HEK293 (cell line): Measurements from ENCODE around the gene CENPB.

Experiments used
- CTCF ChIA-PET: fragments of 350-600 bp; formaldehyde crosslinking; extraction: SDS; loops from one replicate; lab custom pipeline; 2021; ENCODE audit warnings: antibody characterized with exemption; lab: Yijun Ruan, JAX
- POLR2A ChIA-PET: fragments of 300-600 bp; formaldehyde crosslinking; extraction: SDS; loops from one replicate; lab custom pipeline; 2020; ENCODE audit warnings: antibody characterized with exemption, inconsistent platforms; lab: Yijun Ruan, JAX
- H3K27ac ChIP-seq: fragments of 200-500 bp; sonication (Bioruptor generic); 2 replicates; pipeline ENCODE4 v1.5.1; 2014; ENCODE audit warnings: low read depth, low read length, control low read depth, inconsistent platforms; ENCODE audit errors: extremely low read depth
- H3K36me3 ChIP-seq, 2 experiments: fragments of 200-500 bp in 1 of 2; sonication (Bioruptor generic) in 1 of 2; 1 replicate in 1 of 2; 2 replicates in 1 of 2; pipeline ENCODE4 v1.5.1; 2014 to 2017; ENCODE audit warnings: inconsistent platforms in 2 of 2, low read length in 2 of 2; ENCODE audit not compliant: control insufficient read depth in 2 of 2, insufficient read depth in 1 of 2
- H3K4me1 ChIP-seq: fragments of 200-500 bp; sonication (Bioruptor generic); 2 replicates; pipeline ENCODE4 v1.5.1; 2014; ENCODE audit warnings: mild to moderate bottlenecking, low read length, inconsistent platforms; ENCODE audit not compliant: control insufficient read depth, insufficient read depth
- H3K4me3 ChIP-seq: 2 replicates; pipeline ENCODE4 v1.5.1; 2011; ENCODE audit warnings: low read depth, mild to moderate bottlenecking, control low read depth, low read length, moderate library complexity
- H3K9me3 ChIP-seq: fragments of 200-500 bp; sonication (Bioruptor generic); 2 replicates; pipeline ENCODE4 v1.5.1; 2014; ENCODE audit warnings: low read depth, low read length, inconsistent platforms; ENCODE audit not compliant: control insufficient read depth, insufficient read depth
- GFI1B ChIP-seq: fragments of 450-650 bp; formaldehyde crosslinking; IDR thresholded peaks from 2 replicates; pipeline ENCODE4 v1.5.1; 2016; ENCODE audit warnings: missing biosample characterization, missing genetic modification characterization
- GLI4 ChIP-seq: fragments of 450-650 bp; formaldehyde crosslinking; IDR thresholded peaks from 2 replicates; pipeline ENCODE4 v1.5.1; 2016; ENCODE audit warnings: missing biosample characterization, missing genetic modification characterization
- RBAK ChIP-seq: fragments of 450-650 bp; formaldehyde crosslinking; IDR thresholded peaks from 2 replicates; pipeline ENCODE4 v1.5.1; 2016; ENCODE audit warnings: missing biosample characterization, missing genetic modification characterization
- REST ChIP-seq: fragments of 450-650 bp; formaldehyde crosslinking; IDR thresholded peaks from 2 replicates; pipeline ENCODE4 v1.5.1; 2016; ENCODE audit warnings: missing biosample characterization, missing genetic modification characterization
- SCRT1 ChIP-seq: fragments of 450-650 bp; formaldehyde crosslinking; IDR thresholded peaks from 2 replicates; pipeline ENCODE4 v1.5.1; 2016; ENCODE audit warnings: missing biosample characterization, missing genetic modification characterization, borderline replicate concordance
- SCRT2 ChIP-seq: fragments of 450-650 bp; formaldehyde crosslinking; IDR thresholded peaks from 2 replicates; pipeline ENCODE4 v1.5.1; 2016; ENCODE audit warnings: missing biosample characterization, missing genetic modification characterization
- ZBTB1 ChIP-seq: fragments of 450-650 bp; formaldehyde crosslinking; IDR thresholded peaks from 2 replicates; pipeline ENCODE4 v1.5.1; 2016; ENCODE audit warnings: missing biosample characterization, missing genetic modification characterization
- ZBTB48 ChIP-seq: fragments of 450-650 bp; formaldehyde crosslinking; IDR thresholded peaks from 2 replicates; pipeline ENCODE4 v1.5.1; 2016; ENCODE audit warnings: missing biosample characterization, missing genetic modification characterization
- ZBTB8A ChIP-seq: fragments of 450-650 bp; formaldehyde crosslinking; IDR thresholded peaks from 2 replicates; pipeline ENCODE4 v1.5.1; 2016; ENCODE audit warnings: missing biosample characterization, missing genetic modification characterization
- ZNF140 ChIP-seq: fragments of 450-650 bp; formaldehyde crosslinking; IDR thresholded peaks from 2 replicates; pipeline ENCODE4 v1.5.1; 2016; ENCODE audit warnings: missing biosample characterization, missing genetic modification characterization
- ZNF184 ChIP-seq: fragments of 450-650 bp; IDR thresholded peaks from 2 replicates; pipeline ENCODE4 v1.5.1; 2018; ENCODE audit warnings: missing biosample characterization, mild to moderate bottlenecking, missing genetic modification characterization
- ZNF214 ChIP-seq: fragments of 450-650 bp; formaldehyde crosslinking; IDR thresholded peaks from 2 replicates; pipeline ENCODE4 v1.5.1; 2017; ENCODE audit warnings: missing biosample characterization, mild to moderate bottlenecking, missing genetic modification characterization, borderline replicate concordance
- ZNF223 ChIP-seq: fragments of 450-650 bp; formaldehyde crosslinking; IDR thresholded peaks from 2 replicates; pipeline ENCODE4 v1.5.1; 2016; ENCODE audit warnings: missing biosample characterization, missing genetic modification characterization
- ZNF266 ChIP-seq: fragments of 450-650 bp; formaldehyde crosslinking; IDR thresholded peaks from 2 replicates; pipeline ENCODE4 v1.5.1; 2016; ENCODE audit warnings: missing biosample characterization, missing genetic modification characterization, low read depth
- ZNF394 ChIP-seq: fragments of 450-650 bp; formaldehyde crosslinking; IDR thresholded peaks from 2 replicates; pipeline ENCODE4 v1.5.1; 2016; ENCODE audit warnings: missing biosample characterization, missing genetic modification characterization, mild to moderate bottlenecking, moderate library complexity, borderline replicate concordance
- ZNF433 ChIP-seq: fragments of 450-650 bp; formaldehyde crosslinking; IDR thresholded peaks from 2 replicates; pipeline ENCODE4 v1.5.1; 2016; ENCODE audit warnings: missing biosample characterization, missing genetic modification characterization, low read depth
- ZNF555 ChIP-seq: fragments of 450-650 bp; formaldehyde crosslinking; conservative IDR thresholded peaks from 2 replicates; pipeline ENCODE4 v1.5.1; 2017; ENCODE audit warnings: missing biosample characterization, mild to moderate bottlenecking, missing genetic modification characterization, inconsistent platforms
- ZNF623 ChIP-seq: fragments of 450-650 bp; formaldehyde crosslinking; IDR thresholded peaks from 2 replicates; pipeline ENCODE4 v1.5.1; 2016; ENCODE audit warnings: missing biosample characterization, missing genetic modification characterization
- ZNF629 ChIP-seq: fragments of 450-650 bp; formaldehyde crosslinking; IDR thresholded peaks from 2 replicates; pipeline ENCODE4 v1.5.1; 2017; ENCODE audit warnings: missing biosample characterization, missing genetic modification characterization
- ZNF747 ChIP-seq: fragments of 450-650 bp; formaldehyde crosslinking; IDR thresholded peaks from 2 replicates; pipeline ENCODE4 v1.5.1; 2016; ENCODE audit warnings: missing biosample characterization, missing genetic modification characterization
- ZNF785 ChIP-seq: fragments of 450-650 bp; formaldehyde crosslinking; IDR thresholded peaks from 2 replicates; pipeline ENCODE4 v1.5.1; 2016; ENCODE audit warnings: missing biosample characterization, missing genetic modification characterization
- TF ChIP-seq, protein P1 (sequence below): fragments of 450-650 bp; formaldehyde crosslinking; IDR thresholded peaks from 2 replicates; pipeline ENCODE4 v1.5.1; 2016; ENCODE audit warnings: missing biosample characterization, missing genetic modification characterization
- TF ChIP-seq, protein P2 (sequence below): fragments of 450-650 bp; formaldehyde crosslinking; IDR thresholded peaks from 2 replicates; pipeline ENCODE4 v1.5.1; 2016; ENCODE audit warnings: missing biosample characterization, missing genetic modification characterization
- TF ChIP-seq, protein P3 (sequence below): fragments of 450-650 bp; formaldehyde crosslinking; IDR thresholded peaks from 2 replicates; pipeline ENCODE4 v1.5.1; 2017; ENCODE audit warnings: missing biosample characterization, missing genetic modification characterization

Gene CENPB

DNA sequence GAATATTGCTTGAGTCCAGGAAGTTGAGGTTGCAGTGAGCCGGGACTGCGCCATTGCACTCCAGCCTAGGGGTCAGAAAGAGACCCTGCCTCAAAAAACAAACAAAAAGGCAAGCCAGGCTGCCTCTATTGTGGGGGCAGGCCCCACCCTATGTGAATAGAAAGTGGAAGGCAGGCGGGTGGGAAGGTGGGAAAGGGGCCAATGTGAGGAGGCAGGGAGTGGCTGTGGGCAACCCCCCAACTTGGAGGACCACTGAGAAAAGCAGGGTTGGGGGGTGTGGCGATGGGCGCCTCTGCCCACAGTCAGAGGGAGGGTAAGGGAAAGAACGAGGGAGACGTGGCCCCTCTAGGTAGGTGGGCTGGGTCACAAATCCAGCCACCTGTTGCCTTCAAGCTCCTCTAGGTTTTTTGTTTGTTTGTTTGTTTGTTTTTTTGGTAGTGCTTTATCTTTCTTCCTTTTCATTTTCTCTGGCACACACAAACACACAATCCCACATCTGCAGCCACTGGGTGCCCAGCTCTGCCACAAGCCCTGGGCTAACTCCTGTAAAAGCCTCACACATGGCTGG is 28.5 kb upstream of the CENPB start:
- Histone ChIP-seq H3K4me1 (peaks cover 17% of the 10 kb centered on the region), H3K36me3 (no peaks in the 10 kb centered on the region), H3K9me3 (no peaks in the 10 kb centered on the region), H3K4me3 (no peak overlapping the region)
- ChIA-PET POLR2A (interaction anchor here (0.9 to 4.2 kb wide), 2 partner anchors 10 to 19 kb away, joined by 3 to 26 read pairs; partner anchors contain the start of gene CDC25B), CTCF (interaction anchor here (0.5 to 1.9 kb wide), 6 partner anchors 9 to 71 kb away, joined by 3 to 10 read pairs (median 3); no protein-coding TSS in a partner anchor)
- TF ChIP-seq, protein P1, sequence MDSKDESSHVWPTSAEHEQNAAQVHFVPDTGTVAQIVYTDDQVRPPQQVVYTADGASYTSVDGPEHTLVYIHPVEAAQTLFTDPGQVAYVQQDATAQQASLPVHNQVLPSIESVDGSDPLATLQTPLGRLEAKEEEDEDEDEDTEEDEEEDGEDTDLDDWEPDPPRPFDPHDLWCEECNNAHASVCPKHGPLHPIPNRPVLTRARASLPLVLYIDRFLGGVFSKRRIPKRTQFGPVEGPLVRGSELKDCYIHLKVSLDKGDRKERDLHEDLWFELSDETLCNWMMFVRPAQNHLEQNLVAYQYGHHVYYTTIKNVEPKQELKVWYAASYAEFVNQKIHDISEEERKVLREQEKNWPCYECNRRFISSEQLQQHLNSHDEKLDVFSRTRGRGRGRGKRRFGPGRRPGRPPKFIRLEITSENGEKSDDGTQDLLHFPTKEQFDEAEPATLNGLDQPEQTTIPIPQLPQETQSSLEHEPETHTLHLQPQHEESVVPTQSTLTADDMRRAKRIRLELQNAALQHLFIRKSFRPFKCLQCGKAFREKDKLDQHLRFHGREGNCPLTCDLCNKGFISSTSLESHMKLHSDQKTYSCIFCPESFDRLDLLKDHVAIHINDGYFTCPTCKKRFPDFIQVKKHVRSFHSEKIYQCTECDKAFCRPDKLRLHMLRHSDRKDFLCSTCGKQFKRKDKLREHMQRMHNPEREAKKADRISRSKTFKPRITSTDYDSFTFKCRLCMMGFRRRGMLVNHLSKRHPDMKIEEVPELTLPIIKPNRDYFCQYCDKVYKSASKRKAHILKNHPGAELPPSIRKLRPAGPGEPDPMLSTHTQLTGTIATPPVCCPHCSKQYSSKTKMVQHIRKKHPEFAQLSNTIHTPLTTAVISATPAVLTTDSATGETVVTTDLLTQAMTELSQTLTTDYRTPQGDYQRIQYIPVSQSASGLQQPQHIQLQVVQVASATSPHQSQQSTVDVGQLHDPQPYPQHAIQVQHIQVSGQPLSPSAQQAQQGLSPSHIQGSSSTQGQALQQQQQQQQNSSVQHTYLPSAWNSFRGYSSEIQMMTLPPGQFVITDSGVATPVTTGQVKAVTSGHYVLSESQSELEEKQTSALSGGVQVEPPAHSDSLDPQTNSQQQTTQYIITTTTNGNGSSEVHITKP (tag by site-specific recombination), result peak; percentile 72
- TF ChIP-seq ZNF433 (tag by site-specific recombination) (no peak), SCRT2 (tag by site-specific recombination) (peak; percentile 90), SCRT1 (tag by site-specific recombination) (peak; percentile 60; the same call in 1 of the 2 replicates)
- TF ChIP-seq, all 188 proteins: peak for 3
- H3K27ac ChIP-seq, result no peak overlapping the region

- Histone ChIP-seq H3K4me1 (peaks cover 17% of the 10 kb centered on the region), H3K4me3 (no peak overlapping the region), H3K27ac (no peak overlapping the region), H3K36me3 (no peaks in the 10 kb centered on the region), H3K9me3 (no peaks in the 10 kb centered on the region)
- CTCF ChIA-PET, result interaction anchor here (0.6 to 2.6 kb wide), 10 partner anchors 10 to 257 kb away, joined by 3 to 6 read pairs (median 3); partner anchors contain the start of genes ADISSP and CDC25B
- POLR2A ChIA-PET, result interaction anchor here (0.5 to 4.2 kb wide), 9 partner anchors 9 to 359 kb away, joined by 3 to 26 read pairs (median 4); partner anchors contain the start of genes CDC25B and CENPB
- TF ChIP-seq ZBTB1 (tag by site-specific recombination), result no peak
- peak; percentile 94 for TF ChIP-seq ZNF266
- peak; percentile 84 for TF ChIP-seq ZBTB8A (tag by site-specific recombination)
- 0 out of 2 replicates have a peak, but pooled peaks have one; percentile 62 for TF ChIP-seq ZNF223
- no peak for TF ChIP-seq GLI4
- TF ChIP-seq ZNF623 (tag by site-specific recombination), result peak; percentile 87
- TF ChIP-seq ZBTB48 (tag by site-specific recombination), result no peak
- TF ChIP-seq ZNF140 (tag by site-specific recombination), result peak; percentile 80
- TF ChIP-seq, protein P2, sequence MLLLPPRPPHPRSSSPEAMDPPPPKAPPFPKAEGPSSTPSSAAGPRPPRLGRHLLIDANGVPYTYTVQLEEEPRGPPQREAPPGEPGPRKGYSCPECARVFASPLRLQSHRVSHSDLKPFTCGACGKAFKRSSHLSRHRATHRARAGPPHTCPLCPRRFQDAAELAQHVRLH (tag by site-specific recombination), result 0 out of 2 replicates have a peak, but pooled peaks have one; percentile 41
- TF ChIP-seq ZNF394 (tag by site-specific recombination), result peak; percentile 98
- TF ChIP-seq ZNF555 (tag by site-specific recombination), result peak; percentile 96
- no peak for TF ChIP-seq ZNF785
- no peak for TF ChIP-seq ZNF214 (tag by site-specific recombination)
- peak; percentile 71; the same call in 1 of the 2 replicates for TF ChIP-seq REST (tag by site-specific recombination)
- no peak for TF ChIP-seq ZNF184
- no peak for TF ChIP-seq ZNF747 (tag by site-specific recombination)
- peak; percentile 61; the same call in 1 of the 2 replicates for TF ChIP-seq GFI1B (tag by site-specific recombination)
- TF ChIP-seq, protein P3, sequence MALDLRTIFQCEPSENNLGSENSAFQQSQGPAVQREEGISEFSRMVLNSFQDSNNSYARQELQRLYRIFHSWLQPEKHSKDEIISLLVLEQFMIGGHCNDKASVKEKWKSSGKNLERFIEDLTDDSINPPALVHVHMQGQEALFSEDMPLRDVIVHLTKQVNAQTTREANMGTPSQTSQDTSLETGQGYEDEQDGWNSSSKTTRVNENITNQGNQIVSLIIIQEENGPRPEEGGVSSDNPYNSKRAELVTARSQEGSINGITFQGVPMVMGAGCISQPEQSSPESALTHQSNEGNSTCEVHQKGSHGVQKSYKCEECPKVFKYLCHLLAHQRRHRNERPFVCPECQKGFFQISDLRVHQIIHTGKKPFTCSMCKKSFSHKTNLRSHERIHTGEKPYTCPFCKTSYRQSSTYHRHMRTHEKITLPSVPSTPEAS (tag by site-specific recombination), result 0 out of 2 replicates have a peak, but pooled peaks have one; percentile 20
- peak; percentile 64 for TF ChIP-seq ZNF629 (tag by site-specific recombination)
- 0 out of 2 replicates have a peak, but pooled peaks have one; percentile 44 for TF ChIP-seq RBAK (tag by site-specific recombination)
Measured at GRCh38 chr20:3813848-3814581, 27.5 kb upstream of the CENPB start.
